H1 (cell line): Measurements from ENCODE around the gene KLF13. TPM values are rescaled to one million over a fixed set of nuclear protein-coding genes. Genes with fewer than 3 reads are reported as not detected.

Experiments used
- CTCF ChIA-PET: fragments of 300-600 bp; sonication (Branson Sonifier 250); formaldehyde crosslinking; loops from one replicate; lab custom pipeline; 2021; ENCODE audit not compliant: partially characterized antibody; lab: Charles Lee
- POLR2A ChIA-PET: fragments of 300-600 bp; sonication (Branson Sonifier 250); formaldehyde crosslinking; loops from one replicate; lab custom pipeline; 2021; ENCODE audit warnings: inconsistent platforms; ENCODE audit not compliant: partially characterized antibody; lab: Charles Lee
- DNase-seq, 2 experiments: peaks; one replicate each; pipeline versions ENCODE4 v3.0.0 to v3.0.0-alpha.2; 2010 to 2022; ENCODE audit warnings: low spot score in 2 of 2, low read depth in 1 of 2, mixed read lengths in 1 of 2
- FAIRE-seq: peaks from 2 replicates; lab custom pipeline; 2011; peaks lifted over from hg19 to GRCh38; lab: Jason Lieb, UNC
- H2AFZ ChIP-seq: 2 replicates; pipeline ENCODE4 v1.8.1; 2012; ENCODE audit warnings: low read length, inconsistent platforms
- H2AK5ac ChIP-seq: 2 replicates; pipeline ENCODE4 v1.6.1; 2013; ENCODE audit warnings: low read depth, low read length
- H2BK120ac ChIP-seq: replicated peaks from 2 replicates; pipeline ENCODE3; 2013; ENCODE audit warnings: low read depth, low read length, inconsistent platforms
- H2BK12ac ChIP-seq: 2 replicates; pipeline ENCODE4 v1.6.1; 2013; ENCODE audit warnings: low read depth, low read length
- H2BK15ac ChIP-seq: 2 replicates; pipeline ENCODE4 v1.6.1; 2013; ENCODE audit warnings: low read length
- H2BK20ac ChIP-seq: 2 replicates; pipeline ENCODE4 v1.6.1; 2013; ENCODE audit warnings: low read length
- H2BK5ac ChIP-seq: 2 replicates; pipeline ENCODE4 v1.6.1; 2013; ENCODE audit warnings: low read depth, low read length
- H3K14ac ChIP-seq: 2 replicates; pipeline ENCODE4 v1.6.1; 2013; ENCODE audit warnings: inconsistent platforms; ENCODE audit not compliant: insufficient read length
- H3K18ac ChIP-seq: 2 replicates; pipeline ENCODE4 v1.6.1; 2013; ENCODE audit warnings: low read length; ENCODE audit errors: extremely low read depth
- H3K23ac ChIP-seq: 2 replicates; pipeline ENCODE4 v1.6.1; 2013; ENCODE audit warnings: inconsistent platforms; ENCODE audit not compliant: insufficient read length
- H3K23me2 ChIP-seq: 2 replicates; pipeline ENCODE4 v1.6.1; 2013; ENCODE audit warnings: low read depth, low read length
- H3K27ac ChIP-seq: 2 replicates; pipeline ENCODE4 v1.6.1; 2011; ENCODE audit warnings: low read depth, low read length, inconsistent platforms
- H3K27me3 ChIP-seq, 4 experiments: replicated peaks in 1 of 4; 1 replicate in 1 of 4; 2 replicates in 3 of 4; pipeline versions ENCODE4 v1.6.1 to v1.8.1; 2011 to 2013; ENCODE audit warnings: low read length in 3 of 4, mild to moderate bottlenecking in 3 of 4, inconsistent platforms in 2 of 4, mixed read lengths in 2 of 4, moderate library complexity in 1 of 4; ENCODE audit not compliant: control insufficient read depth in 3 of 4, insufficient read depth in 3 of 4; ENCODE audit errors: extremely low read depth in 1 of 4
- H3K36me3 ChIP-seq, 4 experiments: 2 replicates each; pipeline versions ENCODE4 v1.6.1 to v1.8.1; 2011 to 2013; ENCODE audit warnings: mild to moderate bottlenecking in 4 of 4, low read length in 3 of 4, moderate library complexity in 2 of 4, control low read depth in 1 of 4, inconsistent platforms in 1 of 4; ENCODE audit not compliant: insufficient read depth in 4 of 4, control insufficient read depth in 2 of 4
- H3K4ac ChIP-seq: replicated peaks from 2 replicates; pipeline ENCODE3; 2013; ENCODE audit warnings: low read length, low read depth, mixed read lengths, inconsistent platforms; ENCODE audit not compliant: insufficient read length
- H3K4me1 ChIP-seq, 4 experiments: replicated peaks in 1 of 4; 1 replicate in 1 of 4; 2 replicates in 3 of 4; pipeline versions ENCODE4 v1.6.1 to v1.8.1; 2011 to 2013; ENCODE audit warnings: low read length in 3 of 4, inconsistent platforms in 2 of 4, mixed read lengths in 1 of 4; ENCODE audit not compliant: insufficient read depth in 4 of 4, control insufficient read depth in 3 of 4
- H3K4me2 ChIP-seq, 2 experiments: 2 replicates each; pipeline versions ENCODE4 v1.6.1 to v1.8.1; 2011 to 2013; ENCODE audit warnings: low read depth in 2 of 2, low read length in 2 of 2, control low read depth in 1 of 2, inconsistent platforms in 1 of 2, mild to moderate bottlenecking in 1 of 2; ENCODE audit not compliant: insufficient read depth in 1 of 2
- H3K4me3 ChIP-seq, 4 experiments: fragments of 200-600, 300-600 bp in 1 of 4; sonication (generic), shearing (Covaris generic), sonication (Bioruptor Twin) in 1 of 4; 2 replicates each; pipeline versions ENCODE4 v1.5.1 to v1.8.1; 2011 to 2016; ENCODE audit warnings: low read length in 4 of 4, low read depth in 3 of 4, control low read depth in 2 of 4, inconsistent platforms in 2 of 4, mild to moderate bottlenecking in 2 of 4, mixed read lengths in 1 of 4, moderate library complexity in 1 of 4; ENCODE audit not compliant: insufficient read depth in 2 of 4; ENCODE audit errors: extremely low read depth in 1 of 4
- H3K56ac ChIP-seq: replicated peaks from 2 replicates; pipeline ENCODE3; 2013; ENCODE audit warnings: low read depth, mild to moderate bottlenecking, mixed read lengths, low read length, inconsistent platforms; ENCODE audit not compliant: insufficient read length
- H3K79me1 ChIP-seq: 2 replicates; pipeline ENCODE4 v1.6.1; 2013; ENCODE audit warnings: low read depth, low read length, control low read depth
- H3K79me2 ChIP-seq, 2 experiments: 2 replicates each; pipeline versions ENCODE4 v1.6.1 to v1.8.1; 2012 to 2013; ENCODE audit warnings: low read length in 2 of 2, mild to moderate bottlenecking in 2 of 2, inconsistent platforms in 1 of 2; ENCODE audit not compliant: insufficient read depth in 2 of 2, control insufficient read depth in 1 of 2
- H3K9ac ChIP-seq, 4 experiments: replicated peaks in 1 of 4; 1 replicate in 1 of 4; 2 replicates in 3 of 4; pipeline versions ENCODE4 v1.6.1 to v1.8.1; 2011 to 2013; ENCODE audit warnings: low read depth in 3 of 4, low read length in 3 of 4, control low read depth in 2 of 4, mild to moderate bottlenecking in 2 of 4, moderate library complexity in 2 of 4, inconsistent platforms in 1 of 4; ENCODE audit errors: extremely low read depth in 1 of 4
- H3K9me3 ChIP-seq, 2 experiments: 2 replicates each; pipeline versions ENCODE4 v1.6.1 to v1.8.1; 2012 to 2013; ENCODE audit warnings: mild to moderate bottlenecking in 2 of 2, moderate library complexity in 2 of 2, control low read depth in 1 of 2, inconsistent platforms in 1 of 2, low read depth in 1 of 2, low read length in 1 of 2, mixed read lengths in 1 of 2; ENCODE audit not compliant: insufficient read depth in 2 of 2
- H4K20me1 ChIP-seq, 2 experiments: replicated peaks in 1 of 2; 2 replicates each; pipeline versions ENCODE3 to v1.8.1; 2011 to 2013; ENCODE audit warnings: inconsistent platforms in 2 of 2, low read length in 2 of 2, mild to moderate bottlenecking in 1 of 2; ENCODE audit not compliant: insufficient read depth in 2 of 2, control insufficient read depth in 1 of 2
- H4K5ac ChIP-seq: 2 replicates; pipeline ENCODE4 v1.6.1; 2013; ENCODE audit warnings: low read length, low read depth, mixed read lengths, inconsistent platforms; ENCODE audit not compliant: insufficient read length
- H4K8ac ChIP-seq: 2 replicates; pipeline ENCODE4 v1.8.0; 2013; ENCODE audit warnings: mild to moderate bottlenecking, moderate library complexity, low read length, inconsistent platforms; ENCODE audit not compliant: insufficient read depth; ENCODE audit errors: extremely low read depth
- H4K91ac ChIP-seq: replicated peaks from 2 replicates; pipeline ENCODE3; 2013; ENCODE audit warnings: low read length, mixed read lengths, inconsistent platforms; ENCODE audit not compliant: insufficient read length
- CTBP2 ChIP-seq: IDR thresholded peaks from 2 replicates; pipeline ENCODE4 v1.7.0; 2011; ENCODE audit warnings: borderline replicate concordance, mild to moderate bottlenecking, moderate library complexity, mixed read lengths, low read length; ENCODE audit not compliant: insufficient read depth, insufficient read length
- GABPA ChIP-seq: IDR thresholded peaks from 2 replicates; pipeline ENCODE4 v1.6.1; 2011; ENCODE audit warnings: mild to moderate bottlenecking, low read length, moderate library complexity, borderline replicate concordance; ENCODE audit not compliant: insufficient read depth
- JUND ChIP-seq: IDR thresholded peaks from 2 replicates; pipeline ENCODE4 v1.6.1; 2011; ENCODE audit warnings: mild to moderate bottlenecking, improper control_type of control experiment, low read length
- POLR2A ChIP-seq, 2 experiments: IDR thresholded peaks; 1 replicate in 1 of 2; 2 replicates in 1 of 2; pipeline ENCODE4 v1.6.1; 2011; ENCODE audit warnings: low read depth in 2 of 2, low read length in 2 of 2, mild to moderate bottlenecking in 2 of 2; ENCODE audit errors: control extremely low read depth in 1 of 2
- POLR2AphosphoS5 ChIP-seq: IDR thresholded peaks from 2 replicates; pipeline ENCODE4 v1.6.1; 2011; ENCODE audit warnings: low read depth, low read length
- RBBP5 ChIP-seq: IDR thresholded peaks from 2 replicates; pipeline ENCODE4 v1.7.1; 2012; ENCODE audit warnings: low read depth, mild to moderate bottlenecking, inconsistent platforms, low read length, moderate library complexity, borderline replicate concordance
- SIRT6 ChIP-seq: IDR thresholded peaks from one replicate; pipeline ENCODE4 v1.7.1; 2012; ENCODE audit warnings: low read length, inconsistent platforms
- TBP ChIP-seq: IDR thresholded peaks from 2 replicates; pipeline ENCODE4 v1.6.1; 2011; ENCODE audit warnings: low read depth, low read length, improper control_type of control experiment
- WGBS, 2 experiments: shearing (Covaris generic) in 1 of 2; methylation state at CpG; one replicate each; pipeline versions ENCODE4 v1.1.6 to v1.1.7; 2013 to 2015; ENCODE audit warnings: low lambda C conversion rate in 2 of 2, mixed read lengths in 2 of 2, inconsistent platforms in 1 of 2, low coverage in 1 of 2, missing lambda C conversion rate in 1 of 2; ENCODE audit not compliant: insufficient replicate concordance in 2 of 2, insufficient coverage in 1 of 2, insufficient read length in 1 of 2; ENCODE audit errors: extremely low coverage in 1 of 2, missing lambda C conversion rate in 1 of 2; 5-methylcytosine and 5-hydroxymethylcytosine counted together
- polyA plus RNA-seq, 7 experiments: library from polyadenylated mRNA; depleted of rRNA in 3 of 7; stranded (reverse) in 5 of 7; unstranded in 2 of 7; fragments of >200 nt in 5 of 7; fragments of 200-250 nt in 2 of 7; gene quantifications; 1 replicate in 5 of 7; 2 replicates in 1 of 7; 4 replicates in 1 of 7; pipeline versions ENCODE4 v1.2.1 to v1.2.3, GENCODE V29; 2011 to 2013; ENCODE audit warnings: missing spikeins in 2 of 7, mixed read lengths in 2 of 7
- total RNA-seq: library from RNA; stranded (reverse); fragmentation: NEBNext Ultra II Directional; extraction: Animal tissue kit (Norgen Biotek cat#: 25700); gene quantifications from 2 replicates; pipeline ENCODE4 v1.2.1, GENCODE V29; 2021
- TF ChIP-seq, protein P1 (sequence below): IDR thresholded peaks from 2 replicates; pipeline ENCODE4 v1.6.1; 2012; ENCODE audit warnings: low read length, inconsistent platforms
- TF ChIP-seq, protein P2 (sequence below), 3 experiments: IDR thresholded peaks; 1 replicate in 2 of 3; 2 replicates in 1 of 3; pipeline versions ENCODE4 v1.5.1 to v1.6.1; 2011; ENCODE audit warnings: low read length in 3 of 3, mild to moderate bottlenecking in 3 of 3, inconsistent platforms in 2 of 3, low read depth in 1 of 3, moderate library complexity in 1 of 3; ENCODE audit not compliant: insufficient read depth in 1 of 3; ENCODE audit errors: control extremely low read depth in 1 of 3

KLF13 gene
- total and polyA plus RNA-seq, 2 of the 8 experiments (the other 6 are each of a cell fraction or from before 2014, with no cell fraction given) = 18.3 to 33.4 TPM

DNA sequence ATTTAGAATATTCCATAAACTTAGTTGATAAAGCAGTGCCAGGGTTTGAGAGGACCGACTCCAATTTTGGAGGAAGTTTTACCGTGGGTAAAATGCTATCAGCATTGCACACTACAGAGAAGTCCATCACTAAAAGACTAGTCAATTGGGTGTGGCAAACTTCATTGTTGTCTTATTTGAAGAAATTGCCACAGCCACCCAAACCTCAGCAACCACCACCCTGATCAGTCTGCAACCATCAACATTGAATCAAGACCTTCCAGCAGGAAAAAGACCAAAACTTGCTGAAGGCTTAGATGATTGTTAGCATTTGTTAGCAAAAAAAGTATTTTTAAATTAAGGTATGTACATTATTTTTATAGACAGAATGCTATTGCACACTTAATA lies 60.5 kb downstream of the KLF13 start:
- H3K79me2 ChIP-seq = no peaks in the 10 kb centered on the region
- H3K18ac ChIP-seq = no peak overlapping the region
- WGBS, 2 experiments = 93% methylated on average over 2 of the region's 2 CpGs; no CpG with 5 or more reads in 1 of the 2 experiments
- H3K23ac ChIP-seq = no peak overlapping the region
- no peak overlapping the region for H2AK5ac ChIP-seq
- H3K9ac ChIP-seq = no peak overlapping the region
- H3K4ac ChIP-seq = no peak overlapping the region
- DNase-seq (no peak), FAIRE-seq (no peak)
- POLR2A ChIA-PET = no interaction called here
- H3K4me3 ChIP-seq = no peak overlapping the region
- no peak overlapping the region for H3K14ac ChIP-seq
- no peaks in the 10 kb centered on the region for H3K36me3 ChIP-seq
- no peak overlapping the region for H2AFZ ChIP-seq
- H2BK20ac ChIP-seq = no peak overlapping the region
- H3K27me3 ChIP-seq = peaks cover 0 to 5% (median 4%) of the 10 kb centered on the region in 4 experiments; a peak in 5 of 7 replicates
- H3K79me1 ChIP-seq = no peaks in the 10 kb centered on the region
- H4K91ac ChIP-seq = no peak overlapping the region
- no peak overlapping the region for H2BK12ac ChIP-seq
- no peak overlapping the region for H4K5ac ChIP-seq
- H3K56ac ChIP-seq = no peak overlapping the region
- H3K4me2 ChIP-seq = no peak overlapping the region
- H3K4me1 ChIP-seq = peaks cover 0 to 4% (median 1%) of the 10 kb centered on the region in 4 experiments; a peak in 4 of 7 replicates
- H2BK5ac ChIP-seq = no peak overlapping the region
- no peak overlapping the region for H4K8ac ChIP-seq
- H3K9me3 ChIP-seq = no peaks in the 10 kb centered on the region
- H3K23me2 ChIP-seq = peaks cover 4% of the 10 kb centered on the region
- H2BK15ac ChIP-seq = no peak overlapping the region
- CTCF ChIA-PET = interaction anchor here (1.1 kb wide), 1 partner anchor 10 kb away, joined by 3 read pairs; no protein-coding TSS in a partner anchor
- H2BK120ac ChIP-seq = no peak overlapping the region
- H4K20me1 ChIP-seq = no peaks in the 10 kb centered on the region
- H3K27ac ChIP-seq = no peak overlapping the region
- TF ChIP-seq GABPA = no peak
- no peak for TF ChIP-seq POLR2A (IDR thresholded peaks at IDR 0.05; ENCODE audit: control extremely low read depth in 1 of 2, low read depth in 2 of 2, low read length in 2 of 2)
- TF ChIP-seq, protein P1, sequence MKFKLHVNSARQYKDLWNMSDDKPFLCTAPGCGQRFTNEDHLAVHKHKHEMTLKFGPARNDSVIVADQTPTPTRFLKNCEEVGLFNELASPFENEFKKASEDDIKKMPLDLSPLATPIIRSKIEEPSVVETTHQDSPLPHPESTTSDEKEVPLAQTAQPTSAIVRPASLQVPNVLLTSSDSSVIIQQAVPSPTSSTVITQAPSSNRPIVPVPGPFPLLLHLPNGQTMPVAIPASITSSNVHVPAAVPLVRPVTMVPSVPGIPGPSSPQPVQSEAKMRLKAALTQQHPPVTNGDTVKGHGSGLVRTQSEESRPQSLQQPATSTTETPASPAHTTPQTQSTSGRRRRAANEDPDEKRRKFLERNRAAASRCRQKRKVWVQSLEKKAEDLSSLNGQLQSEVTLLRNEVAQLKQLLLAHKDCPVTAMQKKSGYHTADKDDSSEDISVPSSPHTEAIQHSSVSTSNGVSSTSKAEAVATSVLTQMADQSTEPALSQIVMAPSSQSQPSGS = no peak
- TF ChIP-seq SIRT6 = no peak
- TF ChIP-seq JUND = no peak
- TF ChIP-seq, protein P2, sequence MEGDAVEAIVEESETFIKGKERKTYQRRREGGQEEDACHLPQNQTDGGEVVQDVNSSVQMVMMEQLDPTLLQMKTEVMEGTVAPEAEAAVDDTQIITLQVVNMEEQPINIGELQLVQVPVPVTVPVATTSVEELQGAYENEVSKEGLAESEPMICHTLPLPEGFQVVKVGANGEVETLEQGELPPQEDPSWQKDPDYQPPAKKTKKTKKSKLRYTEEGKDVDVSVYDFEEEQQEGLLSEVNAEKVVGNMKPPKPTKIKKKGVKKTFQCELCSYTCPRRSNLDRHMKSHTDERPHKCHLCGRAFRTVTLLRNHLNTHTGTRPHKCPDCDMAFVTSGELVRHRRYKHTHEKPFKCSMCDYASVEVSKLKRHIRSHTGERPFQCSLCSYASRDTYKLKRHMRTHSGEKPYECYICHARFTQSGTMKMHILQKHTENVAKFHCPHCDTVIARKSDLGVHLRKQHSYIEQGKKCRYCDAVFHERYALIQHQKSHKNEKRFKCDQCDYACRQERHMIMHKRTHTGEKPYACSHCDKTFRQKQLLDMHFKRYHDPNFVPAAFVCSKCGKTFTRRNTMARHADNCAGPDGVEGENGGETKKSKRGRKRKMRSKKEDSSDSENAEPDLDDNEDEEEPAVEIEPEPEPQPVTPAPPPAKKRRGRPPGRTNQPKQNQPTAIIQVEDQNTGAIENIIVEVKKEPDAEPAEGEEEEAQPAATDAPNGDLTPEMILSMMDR (IDR thresholded peaks at IDR 0.05; ENCODE audit: control extremely low read depth in 1 of 3, insufficient read depth in 1 of 3, low read depth in 1 of 3, low read length in 3 of 3) = no peak
- no peak for TF ChIP-seq RBBP5
- no peak for TF ChIP-seq CTBP2
- TF ChIP-seq POLR2AphosphoS5 = no peak
- TF ChIP-seq TBP = no peak
